Psoas muscle (tissue), 8 donors: ENCODE results near the gene BCAR3. TPM values are rescaled to one million over a fixed set of nuclear protein-coding genes. Genes with fewer than 3 reads are reported as not detected.

Experiments
- ATAC-seq, 4 donors: fragments of 200-7000 bp; cut with Tn5 transposase; one replicate each; pipeline ENCODE4 v1.9.1; 2020; ENCODE audit warnings: moderate library complexity in 3 of 4, mild to moderate bottlenecking in 2 of 4
- DNase-seq, 2 donors: peaks; one replicate each; pipeline ENCODE4 v3.0.0-alpha.2; 2020
- H3K27ac ChIP-seq: fragments of 200-600 bp; one replicate; pipeline ENCODE4 v1.8.0; 2022
- H3K27me3 ChIP-seq, 3 donors: fragments of 200-600 bp in 1 of 3; one replicate each; pipeline versions ENCODE4 v1.6.1 to v1.8.0; 2013 to 2022; ENCODE audit warnings: low read length in 2 of 3, mild to moderate bottlenecking in 2 of 3, moderate library complexity in 1 of 3; ENCODE audit not compliant: insufficient read depth in 3 of 3
- H3K36me3 ChIP-seq, 2 donors: fragments of 200-600 bp in 1 of 2; one replicate each; pipeline versions ENCODE4 v1.6.1 to v1.8.0; 2013 to 2022; ENCODE audit warnings: low read depth in 1 of 2, mild to moderate bottlenecking in 1 of 2, moderate library complexity in 1 of 2; ENCODE audit not compliant: insufficient read depth in 1 of 2
- H3K4me1 ChIP-seq: fragments of 200-600 bp; one replicate; pipeline ENCODE4 v1.8.0; 2022
- H3K4me3 ChIP-seq: fragments of 200-600 bp; one replicate; pipeline ENCODE4 v1.8.0; 2022; ENCODE audit warnings: mild to moderate bottlenecking
- H3K9me3 ChIP-seq: fragments of 200-600 bp; one replicate; pipeline ENCODE4 v1.8.0; 2022
- whole genome bisulfite sequencing, 3 donors: extraction: QIAGEN DNeasy Blood & Tissue Kit; methylation state at CpG; one replicate each; pipeline versions ENCODE4 v1.1.6 to v1.1.7; 2013; 5-methylcytosine and 5-hydroxymethylcytosine counted together
- intact Hi-C, 2 donors: fragments of 100-400 bp; cut with DNase I; formaldehyde crosslinking; loops; one replicate each; pipeline versions ENCODE4 v1.11.0 to v1.14.2; 2022
- polyA plus RNA-seq, 3 donors: library from polyadenylated mRNA; stranded (reverse); fragments of 200-250 nt; gene quantifications; one replicate each; pipeline ENCODE4 v1.2.3, GENCODE V29; 2013
- total RNA-seq, 4 donors: library from RNA; stranded (reverse); fragmentation: NEBNext Ultra II Directional in 2 of 4; extraction: Animal tissue kit (Norgen Biotek cat#: 25700) in 2 of 4; gene quantifications; one replicate each; pipeline versions ENCODE4 v1.2.1 to v1.2.4, GENCODE V29; 2021 to 2023
- TF ChIP-seq, protein P1 (sequence below): fragments of 200-600 bp; IDR thresholded peaks from one replicate; pipeline ENCODE4 v1.8.0; 2022; ENCODE audit warnings: antibody characterized with exemption
- donor health status: healthy with polysubstance abuse.
- donor health status: DM: no; HTN: no; CAD: no; lungs with moderate emphysema.
- donor health status: Bipolar disorder and iron deficiency.
- donor health status: healthy.
- donor health status: DM: yes; HTN: yes; CAD: no.
- donor health status: DM: no; HTN: no; CAD: no.
- donor health status: DM: no; HTN: no; CAD: no.
- donor health status: DM: yes; HTN: yes; CAD: no.

The BCAR3 gene
- total and polyA plus RNA-seq, 7 donors: 15.8 to 64.1 (median 18.4) TPM

DNA sequence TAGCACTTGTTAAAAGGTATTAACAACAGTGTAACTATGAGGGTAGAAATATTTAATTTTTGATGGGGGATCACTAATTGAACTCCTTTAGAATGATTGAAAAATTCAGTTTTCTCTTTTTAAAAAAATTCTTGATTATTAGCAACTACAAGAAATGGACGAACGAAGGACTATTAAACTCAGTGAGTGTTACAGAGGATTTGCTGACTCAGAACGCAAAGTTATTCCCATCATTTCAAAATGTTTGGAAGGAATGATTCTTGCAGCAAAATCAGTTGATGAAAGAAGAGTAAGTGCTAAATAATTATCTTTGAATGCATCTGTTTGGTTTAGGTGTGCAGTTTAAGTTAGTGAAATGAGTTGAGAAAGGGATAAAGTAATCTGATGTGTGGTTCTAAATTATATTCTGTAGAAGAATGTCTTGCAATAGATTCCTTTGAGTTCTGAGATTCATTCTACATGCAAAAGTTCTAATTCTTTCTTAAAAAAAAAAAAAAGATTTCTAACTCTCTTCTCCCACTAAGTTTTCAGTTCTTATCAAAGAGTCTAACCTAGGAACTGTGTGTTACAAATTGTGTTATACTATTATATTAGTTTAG lies 148.8 kb downstream of the BCAR3 start:
- TF ChIP-seq, protein P1, sequence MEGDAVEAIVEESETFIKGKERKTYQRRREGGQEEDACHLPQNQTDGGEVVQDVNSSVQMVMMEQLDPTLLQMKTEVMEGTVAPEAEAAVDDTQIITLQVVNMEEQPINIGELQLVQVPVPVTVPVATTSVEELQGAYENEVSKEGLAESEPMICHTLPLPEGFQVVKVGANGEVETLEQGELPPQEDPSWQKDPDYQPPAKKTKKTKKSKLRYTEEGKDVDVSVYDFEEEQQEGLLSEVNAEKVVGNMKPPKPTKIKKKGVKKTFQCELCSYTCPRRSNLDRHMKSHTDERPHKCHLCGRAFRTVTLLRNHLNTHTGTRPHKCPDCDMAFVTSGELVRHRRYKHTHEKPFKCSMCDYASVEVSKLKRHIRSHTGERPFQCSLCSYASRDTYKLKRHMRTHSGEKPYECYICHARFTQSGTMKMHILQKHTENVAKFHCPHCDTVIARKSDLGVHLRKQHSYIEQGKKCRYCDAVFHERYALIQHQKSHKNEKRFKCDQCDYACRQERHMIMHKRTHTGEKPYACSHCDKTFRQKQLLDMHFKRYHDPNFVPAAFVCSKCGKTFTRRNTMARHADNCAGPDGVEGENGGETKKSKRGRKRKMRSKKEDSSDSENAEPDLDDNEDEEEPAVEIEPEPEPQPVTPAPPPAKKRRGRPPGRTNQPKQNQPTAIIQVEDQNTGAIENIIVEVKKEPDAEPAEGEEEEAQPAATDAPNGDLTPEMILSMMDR: no peak
- peaks cover 0 to 26% of the 10 kb centered on the region in 2 donors for H3K36me3 ChIP-seq
- no peaks in the 10 kb centered on the region for H3K27me3 ChIP-seq
- DNase-seq: no peak
- no peaks in the 10 kb centered on the region for H3K4me1 ChIP-seq
- 97 to 100% (median 100%) methylated on average over 3 of the region's 3 CpGs for WGBS, 3 donors
- H3K27ac ChIP-seq: no peak overlapping the region
- intact Hi-C loops: no loop called here
- H3K4me3 ChIP-seq: no peak overlapping the region
- no peak for ATAC-seq
- no peaks in the 10 kb centered on the region for H3K9me3 ChIP-seq

DNA sequence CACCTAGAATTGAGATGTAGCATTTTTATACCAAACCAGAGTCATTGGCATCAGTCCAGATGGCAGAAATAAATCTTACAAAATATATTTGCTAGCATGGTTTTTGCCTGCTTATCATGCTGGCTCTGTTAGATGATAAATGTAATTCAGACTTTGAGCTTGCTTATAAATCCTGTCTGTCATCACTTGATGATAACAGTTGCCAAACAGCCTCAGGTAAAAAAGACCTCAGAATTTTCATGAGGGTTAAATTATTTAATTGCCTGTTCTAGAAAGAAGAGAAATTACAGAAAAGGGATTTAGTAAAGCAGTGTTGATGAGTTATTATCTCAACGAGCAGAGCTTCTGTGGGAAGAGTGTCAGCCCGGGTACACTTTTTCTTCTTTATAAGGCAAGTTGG lies 150.4 kb downstream of the BCAR3 start:
- Histone ChIP-seq H3K27ac (no peak overlapping the region), H3K4me1 (no peaks in the 10 kb centered on the region), H3K9me3 (no peaks in the 10 kb centered on the region), H3K4me3 (no peak overlapping the region), H3K27me3 (no peaks in the 10 kb centered on the region), H3K36me3 (peaks cover 0 to 26% of the 10 kb centered on the region in 2 donors)
- TF ChIP-seq, protein P1: no peak
- WGBS, 3 donors: 78 to 89% (median 88%) methylated on average over 2 of the region's 2 CpGs
- intact Hi-C loops: no loop called here
- ATAC-seq (no peak), DNase-seq (no peak)

DNA sequence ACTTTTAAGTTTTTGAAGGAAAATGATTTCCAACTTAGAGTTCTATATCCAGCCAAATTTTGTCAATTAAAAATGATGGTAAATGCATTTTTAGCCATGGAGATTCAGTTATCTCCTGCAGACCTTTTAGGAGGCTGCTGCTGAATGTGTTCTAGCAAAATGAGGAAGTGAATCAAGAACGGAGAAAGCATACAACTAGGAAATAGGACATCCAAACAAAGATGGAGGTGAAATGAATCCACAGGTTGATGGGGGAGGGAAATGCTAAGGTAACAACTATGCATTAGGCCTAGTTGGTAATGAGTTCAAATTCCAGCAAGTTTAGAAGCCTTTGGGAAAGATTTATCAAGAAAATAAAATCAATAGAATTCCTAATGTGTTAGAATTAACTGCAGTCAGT lies 153.2 kb downstream of the BCAR3 start:
- 86 to 97% (median 89%) methylated on average over 1 of the region's 1 CpG for whole genome bisulfite sequencing, 3 donors
- intact Hi-C loops: loop anchor here in 1 of 2 donors (10.0 kb wide), 1 partner anchor 74 kb away; no protein-coding TSS in a partner anchor
- H3K4me3 ChIP-seq: no peak overlapping the region
- H3K27ac ChIP-seq: no peak overlapping the region
- H3K9me3 ChIP-seq: no peaks in the 10 kb centered on the region
- no peaks in the 10 kb centered on the region for H3K27me3 ChIP-seq
- TF ChIP-seq, protein P1: no peak
- peaks cover 0 to 22% of the 10 kb centered on the region in 2 donors for H3K36me3 ChIP-seq
- H3K4me1 ChIP-seq: no peaks in the 10 kb centered on the region
- no peak for ATAC-seq
- DNase-seq: no peak

DNA sequence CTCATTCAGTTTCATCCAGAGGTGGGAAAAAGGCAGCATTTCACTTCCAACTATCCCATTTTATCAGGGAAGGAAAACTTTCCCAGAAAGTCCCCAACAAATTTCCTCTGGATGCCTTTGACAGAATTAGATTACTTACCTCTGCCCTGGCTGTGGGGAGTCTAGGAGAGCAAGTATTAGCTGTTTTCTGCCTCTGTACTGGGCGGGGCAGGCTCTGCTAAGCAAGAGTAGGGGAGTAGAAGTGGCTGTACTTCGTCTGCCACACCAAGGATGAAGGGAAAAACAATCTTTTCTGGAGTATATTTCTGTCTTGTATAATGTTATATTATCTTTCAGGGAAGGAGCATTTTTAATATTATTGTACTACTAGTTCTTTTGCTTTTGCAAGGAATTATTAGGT lies 155.2 kb downstream of the BCAR3 start:
- Histone ChIP-seq H3K4me1 (no peaks in the 10 kb centered on the region), H3K9me3 (no peaks in the 10 kb centered on the region), H3K27ac (no peak overlapping the region), H3K4me3 (no peak overlapping the region), H3K36me3 (peaks cover 0 to 16% of the 10 kb centered on the region in 2 donors), H3K27me3 (no peaks in the 10 kb centered on the region)
- DNase-seq (no peak), ATAC-seq (no peak)
- TF ChIP-seq, protein P1: no peak
- 86 to 90% (median 90%) methylated on average over 2 of the region's 2 CpGs for WGBS, 3 donors
- intact Hi-C loops: loop anchor here in 1 of 2 donors (10.0 kb wide), 1 partner anchor 72 kb away; no protein-coding TSS in a partner anchor

DNA sequence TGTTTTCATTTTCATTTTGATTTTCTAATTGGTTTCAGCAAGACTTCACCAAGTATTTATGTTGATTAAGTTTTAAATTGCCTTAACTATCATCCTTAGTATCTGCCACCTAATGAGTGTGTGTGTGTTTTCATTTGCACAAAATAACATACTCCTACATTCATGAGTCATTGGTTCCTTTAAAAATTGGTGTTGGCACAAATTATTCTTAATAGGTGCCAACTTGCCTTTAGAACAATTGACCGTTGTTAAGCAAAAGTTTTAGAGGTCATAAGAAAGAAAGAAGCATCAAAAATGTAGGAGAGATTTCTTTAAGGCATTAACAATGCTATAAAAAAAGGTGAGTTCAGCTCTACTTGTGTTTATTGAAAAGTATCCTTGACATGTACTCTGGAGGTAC lies 156.2 kb downstream of the BCAR3 start:
- intact Hi-C loops: loop anchor here in 1 of 2 donors (10.0 kb wide), 1 partner anchor 71 kb away; no protein-coding TSS in a partner anchor
- TF ChIP-seq, protein P1: no peak
- H3K9me3 ChIP-seq: no peaks in the 10 kb centered on the region

More for the DNA sequence above, 156.2 kb downstream of the BCAR3 start:
- no peak overlapping the region for H3K4me3 ChIP-seq
- H3K27ac ChIP-seq: no peak overlapping the region
- DNase-seq (no peak), ATAC-seq (no peak)
- H3K36me3 ChIP-seq: peaks cover 0 to 10% of the 10 kb centered on the region in 2 donors
- 45 to 64% (median 59%) methylated on average over 1 of the region's 1 CpG for WGBS, 3 donors
- H3K4me1 ChIP-seq: no peaks in the 10 kb centered on the region
- H3K27me3 ChIP-seq: no peaks in the 10 kb centered on the region
